ENCODE measurements around the gene RECQL.

GRCh38 chr12:21428241-21428640 lies 73.2 kb downstream of the RECQL start:
- TF ChIP-seq CTCF (conservative IDR thresholded peaks at IDR 0.05; ENCODE audit: low read depth, low read length) (no peak), EZH2 (IDR thresholded peaks at IDR 0.05; ENCODE audit: low read length, unreplicated experiment) (no peak), EZH2phosphoT487 (IDR thresholded peaks at IDR 0.05; ENCODE audit: borderline replicate concordance, low read length) (no peak)
